Endodermal cell (in vitro differentiated cells): ENCODE results near the gene CARMIL3. TPM values are rescaled to one million over a fixed set of nuclear protein-coding genes. Genes with fewer than 3 reads are reported as not detected.
"Not testable (repeated sequence)": the region's sequence is repeated elsewhere in the genome, so short reads cannot be mapped to it uniquely, and the experiment has no call there.

Source experiments
- DNase-seq: peaks from one replicate; pipeline ENCODE4 v3.0.0-alpha.2; 2017
- H3K27ac ChIP-seq: 2 replicates; pipeline ENCODE4 v1.5.1; 2013; ENCODE audit warnings: mild to moderate bottlenecking, low read depth, low read length, moderate library complexity
- H3K27me3 ChIP-seq: 2 replicates; pipeline ENCODE4 v1.6.1; 2013; ENCODE audit warnings: mild to moderate bottlenecking, low read length, moderate library complexity; ENCODE audit not compliant: insufficient read depth, control insufficient read depth, poor library complexity, severe bottlenecking
- H3K36me3 ChIP-seq: 2 replicates; pipeline ENCODE4 v1.7.0; 2013; ENCODE audit warnings: mild to moderate bottlenecking, low read length, moderate library complexity; ENCODE audit not compliant: control insufficient read depth, insufficient read depth
- H3K4me1 ChIP-seq: one replicate; pipeline ENCODE4 v1.7.0; 2013; ENCODE audit warnings: low read length; ENCODE audit not compliant: control insufficient read depth, insufficient read depth
- H3K4me3 ChIP-seq: 2 replicates; pipeline ENCODE4 v1.5.1; 2013; ENCODE audit warnings: mild to moderate bottlenecking, low read length, moderate library complexity
- H3K9ac ChIP-seq: 2 replicates; pipeline ENCODE4 v1.6.1; 2013; ENCODE audit warnings: mild to moderate bottlenecking, low read length, moderate library complexity; ENCODE audit not compliant: poor library complexity, severe bottlenecking; ENCODE audit errors: extremely low read depth
- H3K9me3 ChIP-seq: 2 replicates; pipeline ENCODE4 v1.6.1; 2013; ENCODE audit warnings: mild to moderate bottlenecking, low read length, moderate library complexity; ENCODE audit not compliant: control insufficient read depth
- H3K27ac Mint-ChIP-seq: 2 replicates; pipeline ENCODE4 v1.8.0; 2020; ENCODE audit warnings: mixed read lengths
- H3K27me3 Mint-ChIP-seq: 2 replicates; pipeline ENCODE4 v1.8.0; 2021; ENCODE audit warnings: mild to moderate bottlenecking, mixed read lengths; ENCODE audit not compliant: insufficient read depth
- H3K36me3 Mint-ChIP-seq: 2 replicates; pipeline ENCODE4 v1.8.0; 2020; ENCODE audit warnings: low read depth, mixed read lengths
- H3K4me1 Mint-ChIP-seq: 2 replicates; pipeline ENCODE4 v1.8.0; 2020; ENCODE audit warnings: mixed read lengths
- H3K4me3 Mint-ChIP-seq: 2 replicates; pipeline ENCODE4 v1.8.0; 2020; ENCODE audit warnings: mild to moderate bottlenecking, moderate library complexity, mixed read lengths
- H3K9me3 Mint-ChIP-seq: 2 replicates; pipeline ENCODE4 v1.8.0; 2020; ENCODE audit warnings: mild to moderate bottlenecking, mixed read lengths
- CTCF ChIP-seq: fragments of 200-600 bp; sonication (generic); conservative IDR thresholded peaks from 2 replicates; pipeline ENCODE4 v1.5.0; 2021; ENCODE audit warnings: antibody characterized with exemption, mild to moderate bottlenecking
- WGBS, 2 experiments: methylation state at CpG; one replicate each; pipeline versions ENCODE4 v1.1.5 to v1.1.7; 2013; ENCODE audit warnings: missing lambda C conversion rate in 2 of 2, mixed read lengths in 1 of 2; ENCODE audit not compliant: insufficient coverage in 1 of 2, insufficient read length in 1 of 2; 5-methylcytosine and 5-hydroxymethylcytosine counted together
- long read RNA-seq, 4 experiments: library from polyadenylated mRNA in 2 of 4; library from RNA in 1 of 4; library from capped mRNA in 1 of 4; stranded (forward) in 3 of 4; unstranded in 1 of 4; transcript quantifications; one replicate each; pipeline ENCODE4 v2.0.0, GENCODE V29; 2020 to 2021; ENCODE audit warnings: inconsistent platforms in 1 of 4
- polyA plus RNA-seq, 2 experiments: library from polyadenylated mRNA; stranded (reverse); fragments of 50-300 nt; gene quantifications; one replicate each; pipeline ENCODE4 v1.2.3, GENCODE V29; 2013
- total RNA-seq, 2 donors: library from RNA; stranded (reverse); fragmentation: NEBNext Ultra II Directional in 1 of 2; extraction: Animal tissue kit (Norgen Biotek cat#: 25700) in 1 of 2; gene quantifications; 2 replicates in 1 of 2; 3 replicates in 1 of 2; pipeline ENCODE4 v1.2.1, GENCODE V29; 2021

Gene CARMIL3
- total RNA-seq = 1 to 10 TPM; 2.1 to 4.4 TPM
- 11.8 TPM for polyA plus RNA-seq (2013, experiment 1 of 2)
- 8.0 TPM for polyA plus RNA-seq (2013, experiment 2 of 2)
- long read RNA-seq, experiment 1 = 0 reads
- long read RNA-seq, experiment 2, partial matches to known transcripts = 0 of 3 reads
- long read RNA-seq, experiment 2, other reads (novel, unspliced or antisense) = 2 of 3 reads
- long read RNA-seq, experiment 3 = 0 reads
- long read RNA-seq, experiment 4 = 0 reads

- Mint-ChIP-seq H3K4me1 (peaks cover 12% of the 10 kb centered on the region), H3K36me3 (no peaks in the 10 kb centered on the region), H3K27me3 (peaks cover 6% of the 10 kb centered on the region), H3K9me3 (no peaks in the 10 kb centered on the region), H3K27ac (peak within 1 kb of the TSS; percentile 16), H3K4me3 (peak within 1 kb of the TSS; percentile 50)
- WGBS, 2 experiments = 0% methylated on average over 9 to 92 of the region's 92 CpGs
- peak; percentile 91 for DNase-seq
- Histone ChIP-seq H3K9me3 (no peaks in the 10 kb centered on the region), H3K4me1 (no peaks in the 10 kb centered on the region), H3K27ac (peak within 1 kb of the TSS; percentile 53), H3K27me3 (no peaks in the 10 kb centered on the region), H3K4me3 (peak within 1 kb of the TSS; percentile 77), H3K9ac (peak within 1 kb of the TSS; percentile 49), H3K36me3 (no peaks in the 10 kb centered on the region)
- no peak for TF ChIP-seq CTCF
Measured at GRCh38 chr14:24051789-24052655, at the start of gene CARMIL3. Gene CARMIL3 (plus strand): TSS chr14:24052009. CDS start chr14:24052154, 145 bp downstream.

GRCh38 chr14:24006471-24006816, 45.4 kb upstream of the CARMIL3 start:
- not testable (repeated sequence) for H3K36me3 ChIP-seq, H3K36me3 Mint-ChIP-seq, H3K27ac ChIP-seq, H3K9ac ChIP-seq, H3K4me3 ChIP-seq, H3K4me1 ChIP-seq, DNase-seq, H3K4me1 Mint-ChIP-seq, H3K9me3 Mint-ChIP-seq, H3K27me3 ChIP-seq, H3K27ac Mint-ChIP-seq, H3K9me3 ChIP-seq
- 24 to 36% methylated on average over 4 to 6 of the region's 15 CpGs for WGBS, 2 experiments
- peak overlapping the region; percentile 38 for H3K4me3 Mint-ChIP-seq
- H3K27me3 Mint-ChIP-seq = peaks cover 25% of the 10 kb centered on the region

- H3K27ac ChIP-seq, H3K36me3 Mint-ChIP-seq, H3K27ac Mint-ChIP-seq, H3K27me3 ChIP-seq, H3K9ac ChIP-seq, H3K4me1 Mint-ChIP-seq, H3K4me1 ChIP-seq, H3K9me3 ChIP-seq, H3K36me3 ChIP-seq, H3K4me3 ChIP-seq, H3K9me3 Mint-ChIP-seq: not testable (repeated sequence)
- H3K4me3 Mint-ChIP-seq = peak overlapping the region; percentile 38
- peak; percentile 58 for DNase-seq
- H3K27me3 Mint-ChIP-seq = peaks cover 25% of the 10 kb centered on the region
- WGBS, 2 experiments = 22% methylated on average over 38 of the region's 62 CpGs; no CpG with 5 or more reads in 1 of the 2 experiments
Measured at GRCh38 chr14:24006817-24007652, 44.8 kb upstream of the CARMIL3 start.
